ENCODE measurements around the gene ACAP2.
"Not testable (repeated sequence)": the region's sequence is repeated elsewhere in the genome, so short reads cannot be mapped to it uniquely, and the experiment has no call there.

Gene ACAP2

DNA sequence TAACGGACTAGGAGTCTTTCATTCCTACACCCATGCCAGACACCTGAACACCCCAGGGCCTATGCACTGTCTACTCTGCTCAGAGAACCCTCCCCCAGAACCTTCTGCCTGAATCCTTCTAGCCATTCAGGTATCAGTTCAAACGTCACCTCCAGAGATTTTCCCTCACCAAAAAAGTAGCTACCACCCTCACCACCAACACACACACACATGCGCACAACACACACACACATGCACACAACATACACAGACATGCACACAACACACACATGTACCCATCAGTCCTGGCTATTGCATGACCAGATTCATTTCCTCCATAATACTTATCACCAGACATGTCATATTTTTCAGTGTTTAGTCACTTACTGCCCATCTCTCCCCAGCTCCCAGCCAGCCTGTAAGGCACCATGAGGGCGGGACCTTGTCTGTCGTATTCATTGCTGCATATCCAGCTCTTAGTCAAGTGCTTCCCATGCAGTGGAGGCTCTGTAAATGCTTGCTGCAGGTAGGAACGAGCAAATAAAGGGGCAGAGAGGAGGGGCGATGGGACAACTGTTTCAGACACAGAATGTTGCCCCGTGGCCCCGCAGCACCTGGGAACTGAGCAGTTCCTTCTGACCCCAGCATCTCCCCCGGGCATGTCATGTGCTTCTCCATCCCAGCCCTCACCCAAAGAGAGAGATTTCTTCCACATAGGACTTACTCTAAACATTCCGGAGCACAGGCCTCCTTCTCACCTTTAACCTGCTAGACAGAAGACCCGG is 201.0 kb downstream of the ACAP2 start:
- DNase-seq (ENCODE audit: low spot score): no peak

- DNase-seq (ENCODE audit: low spot score): no peak
Observed at GRCh38 chr3:195240939-195241338, 201.9 kb downstream of the ACAP2 start.

GRCh38 chr3:195240171-195240701 is 202.6 kb downstream of the ACAP2 start:
- DNase-seq (ENCODE audit: low spot score): no peak

- DNase-seq (ENCODE audit: low spot score): no peak
Observed at GRCh38 chr3:195239121-195239520, 203.7 kb downstream of the ACAP2 start.

GRCh38 chr3:195238586-195239118 is 204.2 kb downstream of the ACAP2 start:
- DNase-seq (ENCODE audit: low spot score): no peak

GRCh38 chr3:195238081-195238571 is 204.7 kb downstream of the ACAP2 start:
- no peak for DNase-seq (ENCODE audit: low spot score)

DNA sequence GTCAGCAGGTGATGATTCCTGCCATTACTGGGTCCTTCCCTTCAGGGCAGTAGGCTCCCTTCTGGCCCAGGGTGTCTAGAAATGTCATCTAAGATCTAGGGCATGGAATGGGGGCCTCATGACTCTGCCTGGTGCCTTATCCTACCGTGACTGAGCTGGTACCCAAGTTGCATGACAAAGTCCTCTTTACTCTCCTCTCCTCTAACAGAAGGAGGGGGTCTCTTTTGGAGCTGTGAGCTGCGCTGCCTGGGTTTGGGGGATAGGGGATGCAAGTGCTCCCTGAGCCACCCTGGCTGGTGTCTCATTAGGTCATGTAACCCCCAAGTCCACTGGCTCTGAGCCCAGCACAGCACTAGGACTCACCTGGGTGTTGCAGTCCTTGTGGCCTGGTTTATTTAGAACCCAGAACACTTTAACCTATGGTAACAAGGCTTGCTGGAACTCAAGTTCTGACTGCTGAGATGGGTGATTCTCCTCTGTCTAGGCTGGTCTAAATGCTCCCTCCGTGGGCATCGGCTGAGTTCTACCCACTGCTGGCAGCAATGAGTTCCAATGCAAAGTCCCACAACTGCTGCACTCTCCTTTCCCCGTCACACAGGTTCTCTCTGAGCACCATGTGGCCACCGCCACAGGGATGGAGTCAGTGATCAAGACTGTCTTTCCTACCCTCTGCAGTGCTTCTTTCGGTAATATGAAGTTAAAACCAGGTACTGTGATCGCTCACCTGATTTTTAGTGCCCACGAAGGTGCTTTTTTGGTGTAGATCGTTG is 205.8 kb downstream of the ACAP2 start:
- DNase-seq (ENCODE audit: low spot score): no peak

- no peak for DNase-seq (ENCODE audit: low spot score)
Observed at GRCh38 chr3:195236076-195236798, 206.6 kb downstream of the ACAP2 start.

GRCh38 chr3:195230244-195230643 is 212.6 kb downstream of the ACAP2 start:
- DNase-seq (ENCODE audit: low spot score): no peak

- DNase-seq (ENCODE audit: low spot score): not testable (repeated sequence)
Observed at GRCh38 chr3:195228886-195229285, 213.9 kb downstream of the ACAP2 start.

- no peak for DNase-seq (ENCODE audit: low spot score)
Observed at GRCh38 chr3:195227871-195228270, 214.9 kb downstream of the ACAP2 start.

DNA sequence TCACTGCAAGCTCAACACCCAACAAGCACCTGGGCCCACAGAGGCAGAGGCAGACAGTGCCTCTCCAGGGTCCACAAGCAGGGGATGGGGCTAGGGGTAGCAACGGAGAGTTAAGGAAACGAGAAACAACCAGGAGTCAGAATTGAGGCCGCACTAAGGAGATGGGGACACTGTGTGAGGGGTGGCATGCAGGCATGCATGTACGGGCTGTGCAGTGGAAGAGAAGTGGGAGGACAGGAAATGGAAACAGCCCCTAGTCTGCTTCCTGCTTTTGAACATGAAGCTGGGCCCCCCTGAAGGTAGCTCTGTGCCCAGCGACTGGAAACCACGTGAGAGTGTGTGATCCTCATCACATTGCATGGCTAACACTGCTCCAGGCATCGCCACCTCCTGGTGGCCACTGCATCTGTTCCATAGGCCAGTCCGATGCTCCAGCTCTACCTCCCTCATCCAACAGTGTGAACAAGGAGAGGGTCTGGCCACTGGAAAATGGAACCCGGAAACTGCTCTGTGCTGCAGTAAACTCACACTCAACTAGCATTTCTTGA is 215.8 kb downstream of the ACAP2 start:
- DNase-seq (ENCODE audit: low spot score): no peak

DNA sequence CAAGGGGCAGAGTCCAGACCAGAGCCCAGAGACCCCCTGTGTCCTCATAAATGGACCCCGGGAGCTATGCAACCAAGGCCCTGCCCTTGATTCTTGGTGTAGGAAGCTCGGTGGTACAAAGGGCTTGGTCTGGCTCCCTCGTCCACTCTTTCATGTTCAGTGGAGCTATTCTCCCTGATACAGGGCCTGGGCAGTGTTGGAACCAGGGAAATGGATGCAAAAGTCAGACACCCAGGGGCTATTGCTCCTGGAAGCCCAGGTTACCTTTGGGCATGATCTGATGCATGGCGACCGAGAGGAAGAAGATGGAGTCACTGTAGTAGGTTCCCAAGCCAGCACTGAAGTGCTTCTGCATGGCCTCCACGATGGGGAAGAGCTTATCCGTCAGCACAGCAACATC is 216.4 kb downstream of the ACAP2 start:
- DNase-seq (ENCODE audit: low spot score): no peak

DNA sequence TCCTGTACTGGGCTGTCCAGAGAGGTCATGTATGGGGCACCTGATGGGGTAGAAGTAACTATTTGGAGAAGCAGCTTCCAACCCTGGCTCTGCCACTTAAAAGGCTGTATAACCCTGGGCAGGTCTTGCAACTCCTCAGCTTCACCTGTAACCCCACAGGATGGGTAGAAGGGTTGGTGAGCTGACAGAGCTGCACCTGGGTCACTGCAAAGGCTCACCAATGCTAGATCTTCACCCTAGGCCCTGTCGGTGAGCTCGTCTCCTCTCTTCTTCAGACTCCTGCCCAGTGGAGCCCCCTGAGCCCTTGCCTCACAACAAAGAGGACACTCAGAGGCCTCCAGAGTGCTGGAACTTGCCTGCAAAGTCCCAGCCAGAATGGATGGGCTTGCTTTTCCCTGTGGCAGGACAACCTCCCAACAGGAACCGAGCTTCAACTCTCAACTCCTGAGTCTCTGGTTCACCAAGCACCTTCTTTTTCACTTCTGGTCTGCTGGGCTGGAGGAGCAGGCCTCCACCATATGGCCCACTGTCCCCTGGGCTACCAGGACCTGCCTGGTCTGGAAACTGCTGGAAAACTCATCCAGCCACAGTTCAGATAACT is 217.7 kb downstream of the ACAP2 start:
- no peak for DNase-seq (ENCODE audit: low spot score)

Data from kidney tubule cell (primary cell).